HEK293T (cell line): ENCODE measurements around the gene BTBD17.

Experiments used
- CTCF ChIA-PET: fragments of 350-600 bp; formaldehyde crosslinking; extraction: SDS; loops from one replicate; lab custom pipeline; 2021; ENCODE audit warnings: antibody characterized with exemption, inconsistent platforms; lab: Yijun Ruan, JAX
- POLR2A ChIA-PET: fragments of 350-600 bp; formaldehyde crosslinking; extraction: SDS; loops from one replicate; lab custom pipeline; 2020; ENCODE audit warnings: antibody characterized with exemption, inconsistent platforms; lab: Yijun Ruan, JAX
- DNase-seq: peaks from one replicate; pipeline ENCODE4 v3.0.0; 2012; ENCODE audit warnings: mixed read lengths; ENCODE audit errors: extremely low spot score
- ARNT ChIP-seq: fragments of 450-650 bp; IDR thresholded peaks from 2 replicates; pipeline ENCODE4 v1.6.1; 2017; ENCODE audit warnings: mild to moderate bottlenecking
- BHLHE40 ChIP-seq: fragments of 450-650 bp; IDR thresholded peaks from 2 replicates; pipeline ENCODE4 v1.6.1; 2016; ENCODE audit warnings: mild to moderate bottlenecking, moderate library complexity, borderline replicate concordance
- CTBP1 ChIP-seq: fragments of 450-650 bp; IDR thresholded peaks from 2 replicates; pipeline ENCODE4 v1.6.1; 2016; ENCODE audit warnings: borderline replicate concordance
- ELF4 ChIP-seq: fragments of 450-650 bp; IDR thresholded peaks from 2 replicates; pipeline ENCODE4 v1.6.1; 2017; ENCODE audit warnings: antibody characterized with exemption
- FOXA1 ChIP-seq: fragments of 450-650 bp; IDR thresholded peaks from 2 replicates; pipeline ENCODE4 v1.6.1; 2016; ENCODE audit warnings: mild to moderate bottlenecking
- FOXK2 ChIP-seq: fragments of 450-650 bp; IDR thresholded peaks from 2 replicates; pipeline ENCODE4 v1.6.1; 2016; ENCODE audit warnings: mild to moderate bottlenecking
- FOXM1 ChIP-seq: fragments of 450-650 bp; IDR thresholded peaks from 2 replicates; pipeline ENCODE4 v1.6.1; 2017; ENCODE audit warnings: mild to moderate bottlenecking, borderline replicate concordance
- HDGF ChIP-seq: fragments of 450-650 bp; IDR thresholded peaks from 2 replicates; pipeline ENCODE4 v1.6.1; 2017; ENCODE audit warnings: antibody characterized with exemption, borderline replicate concordance
- L3MBTL2 ChIP-seq: fragments of 450-650 bp; conservative IDR thresholded peaks from 2 replicates; pipeline ENCODE4 v1.6.1; 2016; ENCODE audit warnings: mild to moderate bottlenecking
- LEF1 ChIP-seq: fragments of 450-650 bp; IDR thresholded peaks from 2 replicates; pipeline ENCODE4 v1.6.1; 2017; ENCODE audit warnings: mild to moderate bottlenecking, borderline replicate concordance
- NFRKB ChIP-seq: fragments of 450-650 bp; IDR thresholded peaks from 2 replicates; pipeline ENCODE4 v1.6.1; 2016; ENCODE audit warnings: mild to moderate bottlenecking, moderate library complexity
- SP1 ChIP-seq: fragments of 450-650 bp; IDR thresholded peaks from 2 replicates; pipeline ENCODE4 v1.6.1; 2017
- SUZ12 ChIP-seq: fragments of 450-650 bp; IDR thresholded peaks from 2 replicates; pipeline ENCODE4 v1.6.1; 2016; ENCODE audit warnings: mild to moderate bottlenecking
- TARDBP ChIP-seq: fragments of 450-650 bp; IDR thresholded peaks from 2 replicates; pipeline ENCODE4 v1.6.1; 2016
- ZNF384 ChIP-seq: fragments of 450-650 bp; IDR thresholded peaks from 2 replicates; pipeline ENCODE4 v1.6.1; 2016
- TF ChIP-seq, protein P1 (sequence below): fragments of 450-650 bp; IDR thresholded peaks from 2 replicates; pipeline ENCODE4 v1.6.1; 2016

BTBD17 gene

DNA sequence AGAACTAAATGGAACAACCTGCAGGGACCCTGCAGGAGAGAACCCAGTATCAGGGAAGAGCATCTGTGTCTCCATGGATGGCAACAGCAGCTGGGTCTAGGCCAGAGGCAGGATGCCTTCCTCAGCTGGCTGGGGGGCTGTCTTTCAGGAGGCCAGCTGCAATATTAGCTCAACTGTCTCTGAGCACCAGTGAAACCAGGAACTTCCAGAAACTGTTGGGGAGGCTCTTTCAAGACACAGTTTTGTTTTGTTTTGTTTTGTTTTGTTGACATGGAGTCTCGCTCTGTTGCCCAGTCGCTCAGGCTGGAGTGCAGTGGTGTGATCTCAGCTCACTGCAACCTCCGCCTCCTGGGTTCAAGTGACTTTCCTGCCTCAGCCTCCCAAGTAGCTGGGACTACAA, 13.2 kb upstream of the BTBD17 start:
- TF ChIP-seq SP1, result no peak
- no peak for TF ChIP-seq SUZ12
- no peak for TF ChIP-seq ELF4
- TF ChIP-seq L3MBTL2, result no peak
- TF ChIP-seq CTBP1, result no peak
- TF ChIP-seq FOXA1, result no peak
- TF ChIP-seq FOXK2, result no peak
- CTCF ChIA-PET, result no interaction called here
- POLR2A ChIA-PET, result no interaction called here
- no peak for DNase-seq

DNA sequence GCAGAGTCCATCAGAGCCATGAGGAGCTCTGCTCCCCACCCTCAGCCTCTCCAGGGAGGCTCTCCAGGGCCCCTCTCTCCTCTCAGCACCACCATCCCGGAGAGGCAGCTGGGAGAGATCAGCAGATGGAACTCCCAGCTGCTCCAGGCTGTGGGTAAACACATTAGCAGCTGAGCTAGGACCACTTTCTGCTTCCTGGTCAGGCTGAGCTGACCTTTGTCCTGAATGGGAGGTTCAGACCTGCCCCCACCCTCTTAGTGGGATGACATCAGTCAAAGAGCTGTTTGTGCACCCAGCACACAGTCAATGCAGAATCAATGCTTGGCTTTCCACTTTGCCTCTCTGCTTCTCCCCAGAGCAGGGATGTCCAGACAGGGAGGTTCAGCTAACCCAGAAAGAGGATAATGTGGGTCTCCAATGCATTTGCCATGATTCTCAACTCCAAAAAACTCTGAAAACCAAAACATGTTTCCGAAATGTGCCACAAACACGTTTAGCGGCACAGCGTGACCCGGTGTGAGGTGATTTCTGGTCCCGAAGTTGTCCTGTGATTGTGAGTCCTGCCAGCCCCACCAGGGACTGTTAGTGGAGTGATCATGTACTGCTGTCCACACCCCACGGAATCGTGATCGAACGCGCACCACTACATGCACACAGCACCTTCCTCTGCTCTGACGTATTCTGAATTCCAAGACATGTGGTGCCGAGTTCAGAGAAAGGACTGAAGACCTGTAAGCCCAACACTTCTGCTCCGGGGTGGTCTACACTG, 12.4 kb upstream of the BTBD17 start:
- no peak for DNase-seq
- ChIA-PET CTCF (interaction anchor here (0.7 to 1.8 kb wide), 2 partner anchors 71 to 83 kb away, joined by 3 to 14 read pairs; no protein-coding TSS in a partner anchor), POLR2A (no interaction called here)
- TF ChIP-seq BHLHE40, result no peak

DNA sequence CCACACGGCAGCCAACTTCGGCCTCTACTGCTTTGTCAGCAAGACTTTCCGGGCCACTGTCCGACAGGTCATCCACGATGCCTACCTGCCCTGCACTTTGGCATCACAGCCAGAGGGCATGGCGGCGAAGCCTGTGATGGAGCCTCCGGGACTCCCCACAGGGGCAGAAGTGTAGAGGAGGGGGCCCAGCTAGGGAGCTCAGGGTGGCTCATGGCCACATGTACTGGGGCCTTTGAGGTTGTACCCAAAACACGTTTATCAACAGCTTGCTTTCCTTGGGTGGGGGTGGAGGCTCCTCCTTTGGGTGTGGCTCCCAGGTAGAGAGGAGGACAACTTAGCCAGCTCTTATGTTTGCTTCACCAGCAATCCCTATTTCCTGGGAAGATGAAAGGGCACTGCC, 10.8 kb upstream of the BTBD17 start:
- DNase-seq, result no peak
- TF ChIP-seq LEF1 (no peak), TARDBP (no peak), FOXK2 (no peak), L3MBTL2 (no peak), BHLHE40 (no peak), ZNF384 (no peak), CTBP1 (no peak), ARNT (no peak), FOXA1 (no peak), ELF4 (no peak), HDGF (no peak), FOXM1 (no peak), NFRKB (no peak), SUZ12 (no peak), SP1 (no peak)
- TF ChIP-seq, protein P1, sequence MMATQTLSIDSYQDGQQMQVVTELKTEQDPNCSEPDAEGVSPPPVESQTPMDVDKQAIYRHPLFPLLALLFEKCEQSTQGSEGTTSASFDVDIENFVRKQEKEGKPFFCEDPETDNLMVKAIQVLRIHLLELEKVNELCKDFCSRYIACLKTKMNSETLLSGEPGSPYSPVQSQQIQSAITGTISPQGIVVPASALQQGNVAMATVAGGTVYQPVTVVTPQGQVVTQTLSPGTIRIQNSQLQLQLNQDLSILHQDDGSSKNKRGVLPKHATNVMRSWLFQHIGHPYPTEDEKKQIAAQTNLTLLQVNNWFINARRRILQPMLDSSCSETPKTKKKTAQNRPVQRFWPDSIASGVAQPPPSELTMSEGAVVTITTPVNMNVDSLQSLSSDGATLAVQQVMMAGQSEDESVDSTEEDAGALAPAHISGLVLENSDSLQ, result no peak
- ChIA-PET POLR2A (no interaction called here), CTCF (no interaction called here)

DNA sequence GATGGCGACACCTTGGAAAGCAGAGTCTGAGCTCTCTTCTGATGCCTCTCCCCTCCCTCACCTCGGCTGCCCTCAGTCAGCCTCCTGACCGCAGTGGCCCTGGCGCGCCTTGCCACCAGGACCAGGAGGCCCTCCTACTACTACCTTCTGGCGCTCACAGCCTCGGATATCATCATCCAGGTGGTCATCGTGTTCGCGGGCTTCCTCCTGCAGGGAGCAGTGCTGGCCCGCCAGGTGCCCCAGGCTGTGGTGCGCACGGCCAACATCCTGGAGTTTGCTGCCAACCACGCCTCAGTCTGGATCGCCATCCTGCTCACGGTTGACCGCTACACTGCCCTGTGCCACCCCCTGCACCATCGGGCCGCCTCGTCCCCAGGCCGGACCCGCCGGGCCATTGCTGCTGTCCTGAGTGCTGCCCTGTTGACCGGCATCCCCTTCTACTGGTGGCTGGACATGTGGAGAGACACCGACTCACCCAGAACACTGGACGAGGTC, 10.0 kb upstream of the BTBD17 start:
- POLR2A ChIA-PET, result no interaction called here
- CTCF ChIA-PET, result interaction anchor here (1.1 kb wide), 1 partner anchor 85 kb away, joined by 3 read pairs; no protein-coding TSS in a partner anchor
- no peak for DNase-seq
- TF ChIP-seq ZNF384, result no peak
- no peak for TF ChIP-seq NFRKB
- no peak for TF ChIP-seq SP1
- no peak for TF ChIP-seq FOXK2
- TF ChIP-seq TARDBP, result no peak
- TF ChIP-seq BHLHE40, result no peak
- TF ChIP-seq FOXM1, result no peak
- no peak for TF ChIP-seq SUZ12
- TF ChIP-seq, protein P1, result no peak
- TF ChIP-seq HDGF, result no peak
- TF ChIP-seq L3MBTL2, result no peak
- no peak for TF ChIP-seq FOXA1
- no peak for TF ChIP-seq ELF4
- no peak for TF ChIP-seq ARNT

DNA sequence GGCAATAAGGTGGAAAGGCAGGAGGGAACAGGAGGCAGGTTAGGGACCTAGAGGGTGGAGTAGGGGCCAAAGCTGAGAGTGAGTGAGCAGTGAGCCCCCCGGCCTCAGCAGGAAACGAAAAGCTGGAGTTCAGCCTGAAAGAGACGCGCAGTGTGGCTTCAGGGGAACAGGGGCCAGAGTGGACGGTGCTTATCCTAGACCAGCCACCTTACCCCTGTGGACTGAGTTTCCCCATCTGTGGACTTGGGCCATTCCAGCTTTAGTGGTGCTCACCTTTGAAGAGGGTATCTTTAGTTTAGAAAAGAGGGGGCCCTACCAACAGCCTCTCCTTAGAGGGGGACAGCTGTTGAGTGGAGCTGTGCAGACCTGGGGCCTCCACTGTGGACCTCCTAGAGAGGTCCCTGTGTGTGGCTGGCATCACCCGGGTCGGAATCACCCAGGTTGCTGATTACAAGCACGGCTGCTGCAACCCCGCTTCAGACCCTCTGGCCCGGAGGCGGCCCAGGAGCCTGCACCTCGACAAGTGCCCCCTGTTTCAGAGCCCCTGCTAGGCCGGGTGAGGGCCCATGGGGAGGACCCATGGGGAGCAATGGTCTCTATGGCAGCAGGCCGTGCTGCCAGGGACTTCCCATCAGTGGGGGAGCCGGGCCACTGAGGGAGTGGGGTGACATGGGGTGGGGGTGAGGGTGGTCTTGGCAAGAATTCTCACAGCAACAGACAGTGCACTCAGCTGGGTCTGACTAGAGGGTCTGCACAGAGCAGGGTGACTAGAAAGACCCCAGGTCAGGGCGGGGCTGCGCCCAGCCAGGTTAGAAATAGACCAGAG, 8.2 kb upstream of the BTBD17 start:
- no peak for TF ChIP-seq HDGF
- TF ChIP-seq NFRKB, result no peak
- ChIA-PET POLR2A (interaction anchor here (1.2 kb wide), 1 partner anchor 9 kb away, joined by 4 read pairs; no protein-coding TSS in a partner anchor), CTCF (interaction anchor here (1.0 to 3.0 kb wide), 4 partner anchors 8 to 85 kb away, joined by 4 to 32 read pairs (median 14); no protein-coding TSS in a partner anchor)
- DNase-seq, result no peak

DNA sequence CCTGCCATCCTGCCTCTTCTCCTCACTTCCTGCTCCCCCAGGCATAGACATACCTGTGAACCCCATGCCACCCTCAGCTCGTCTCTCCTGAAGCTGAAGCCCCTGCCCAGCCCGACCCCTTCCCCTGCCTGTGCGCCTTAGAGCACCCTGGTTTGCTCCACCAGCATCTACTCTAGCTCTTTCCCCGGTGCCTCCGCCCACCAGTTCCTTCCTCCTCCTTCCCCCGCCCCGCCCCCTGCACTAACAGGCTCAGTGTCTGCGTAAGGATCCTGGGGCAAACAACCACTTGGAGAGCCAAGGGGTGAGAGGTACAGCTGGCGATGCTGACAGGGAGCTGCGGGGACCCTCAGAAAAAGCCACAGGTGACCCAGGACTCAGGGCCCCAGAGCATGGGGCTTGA, 7.6 kb upstream of the BTBD17 start:
- POLR2A ChIA-PET, result no interaction called here
- CTCF ChIA-PET, result interaction anchor here (0.7 to 3.0 kb wide), 6 partner anchors 9 to 122 kb away, joined by 4 to 32 read pairs (median 12); no protein-coding TSS in a partner anchor
- DNase-seq, result no peak
- no peak for TF ChIP-seq ARNT
- no peak for TF ChIP-seq CTBP1
- no peak for TF ChIP-seq SP1
- no peak for TF ChIP-seq NFRKB
- TF ChIP-seq, protein P1, result no peak
- TF ChIP-seq BHLHE40, result no peak
- TF ChIP-seq FOXA1, result no peak
- TF ChIP-seq L3MBTL2, result no peak
- no peak for TF ChIP-seq ELF4
- no peak for TF ChIP-seq LEF1
- TF ChIP-seq FOXM1, result no peak
- TF ChIP-seq FOXK2, result no peak
- TF ChIP-seq TARDBP, result no peak
- no peak for TF ChIP-seq ZNF384
- no peak for TF ChIP-seq SUZ12
- TF ChIP-seq HDGF, result no peak
